Stimulated activated CD4-positive, alpha-beta T cell treated with anti-CD3 and anti-CD28 coated beads, TNF-alpha, amount 100 ng/mL, for 4 hours (primary cell): ENCODE measurements around the gene PCDHGA12.
"Not testable (repeated sequence)": the region's sequence is repeated elsewhere in the genome, so short reads cannot be mapped to it uniquely, and the experiment has no call there.

Experiments
- DNase-seq, 3 experiments: peaks; one replicate each; pipeline ENCODE4 v3.0.0-alpha.2; 2020; ENCODE audit warnings: low read depth in 3 of 3

The PCDHGA12 gene

GRCh38 chr5:141407790-141408505 is 22.4 kb upstream of the PCDHGA12 start, which contains the start of gene PCDHGB6:
Gene PCDHGB6 (plus strand): TSS chr5:141408021. CDS start chr5:141408203, 182 bp downstream.
- DNase-seq: not testable (repeated sequence)

- no peak for DNase-seq
Measured at GRCh38 chr5:141409598-141410306, 20.6 kb upstream of the PCDHGA12 start.

GRCh38 chr5:141411575-141411974 is 18.7 kb upstream of the PCDHGA12 start:
- DNase-seq: no peak

- peak in 2 of 3 experiments; percentile 32 to 42 for DNase-seq
Measured at GRCh38 chr5:141412854-141413539, 17.3 kb upstream of the PCDHGA12 start, which contains the start of gene PCDHGA10. Gene PCDHGA10 (plus strand): TSS chr5:141412987. CDS start chr5:141413176, 189 bp downstream.

GRCh38 chr5:141413540-141414069 is 16.7 kb upstream of the PCDHGA12 start:
- DNase-seq: no peak

GRCh38 chr5:141414548-141415274 is 15.6 kb upstream of the PCDHGA12 start:
- DNase-seq: not testable (repeated sequence)

- not testable (repeated sequence) for DNase-seq
Measured at GRCh38 chr5:141415275-141415618, 15.1 kb upstream of the PCDHGA12 start.

- not testable (repeated sequence) for DNase-seq
Measured at GRCh38 chr5:141417494-141418172, 12.7 kb upstream of the PCDHGA12 start, which contains the start of gene PCDHGB7. Gene PCDHGB7 (plus strand): TSS chr5:141417677. CDS start chr5:141417860, 183 bp downstream.

GRCh38 chr5:141419074-141419880 is 11.0 kb upstream of the PCDHGA12 start:
- no peak for DNase-seq

GRCh38 chr5:141420855-141421488 is 9.3 kb upstream of the PCDHGA12 start, which contains the start of gene PCDHGA11:
Gene PCDHGA11 (plus strand): TSS chr5:141421051. CDS start chr5:141421228, 177 bp downstream.
- no peak for DNase-seq

GRCh38 chr5:141421489-141421855 is 8.8 kb upstream of the PCDHGA12 start:
- no peak for DNase-seq

- no peak for DNase-seq
Measured at GRCh38 chr5:141422742-141423291, 7.5 kb upstream of the PCDHGA12 start.

- DNase-seq: no peak
Measured at GRCh38 chr5:141427783-141428426, 2.4 kb upstream of the PCDHGA12 start.

- no peak for DNase-seq
Measured at GRCh38 chr5:141431286-141431685, 979 bp downstream of the PCDHGA12 start.

- DNase-seq: not testable (repeated sequence)
Measured at GRCh38 chr5:141432308-141432707, 2.0 kb downstream of the PCDHGA12 start.

GRCh38 chr5:141432726-141433125 is 2.4 kb downstream of the PCDHGA12 start:
- DNase-seq: not testable (repeated sequence)

GRCh38 chr5:141434006-141434405 is 3.7 kb downstream of the PCDHGA12 start:
- DNase-seq: no peak

GRCh38 chr5:141437221-141437620 is 6.9 kb downstream of the PCDHGA12 start:
- DNase-seq: no peak
